ENCODE results near the gene PPP2R5C. TPM values are rescaled to one million over a fixed set of nuclear protein-coding genes. Genes with fewer than 3 reads are reported as not detected.
A peak's percentile ranks its signal among the peaks of the same experiment; 100 is the strongest.

Gene PPP2R5C
- total and polyA plus RNA-seq, 7 experiments from 2014 or later: 155 to 449 (median 382) TPM

DNA sequence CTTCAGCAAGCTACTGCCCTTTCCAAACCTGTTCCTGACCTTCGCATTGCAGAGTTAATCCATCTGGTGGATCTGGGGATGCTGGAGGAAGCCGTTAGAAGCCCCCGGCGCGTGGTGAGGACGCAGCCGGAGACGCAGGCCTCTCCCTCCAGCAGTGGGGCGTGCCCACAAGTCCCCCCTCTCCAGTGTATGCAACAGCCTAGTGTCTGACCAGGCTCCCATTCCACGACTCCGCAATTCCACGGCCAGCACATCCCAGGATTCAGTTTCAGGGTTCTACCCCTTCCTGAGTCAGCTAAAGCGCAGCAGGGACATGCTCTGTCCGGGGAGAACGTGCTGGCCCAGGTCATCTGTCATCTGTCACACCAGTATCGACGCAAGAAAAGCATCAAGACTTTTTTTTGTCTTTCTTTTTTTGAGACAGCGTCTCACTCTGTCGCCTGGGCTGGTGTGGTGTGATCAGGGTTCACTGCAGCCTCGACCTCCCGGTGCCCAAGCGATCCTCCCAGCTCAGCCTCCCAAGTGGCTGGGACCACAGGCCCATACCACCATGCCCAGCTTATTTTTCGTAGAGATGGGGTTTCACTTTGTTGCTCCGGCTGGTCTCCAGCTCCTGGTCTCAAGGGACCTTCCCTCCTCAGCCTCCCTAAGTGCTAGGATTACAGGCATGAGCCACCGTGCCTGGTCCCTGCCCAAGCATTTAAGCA lies 194.8 kb downstream of the PPP2R5C start:
- no peaks in the 10 kb centered on the region for H3K4me1 ChIP-seq (ENCODE audit: control insufficient read depth in 2 of 2, insufficient read depth in 2 of 2, low read length in 2 of 2)
- Mint-ChIP-seq H3K36me3 (no peaks in the 10 kb centered on the region), H3K27ac (no peak overlapping the region), H3K9me3 (peaks cover 0 to 1% (median 0%) of the 10 kb centered on the region in 11 donors), H3K4me1 (peaks cover 6 to 15% (median 13%) of the 10 kb centered on the region in 7 donors), H3K4me3 (no peak overlapping the region), H3K27me3 (peaks cover 0 to 2% (median 0%) of the 10 kb centered on the region in 5 donors)
- CTCF ChIA-PET: interaction anchor here (1.0 to 1.1 kb wide), 2 partner anchors 110 to 140 kb away, joined by 3 read pairs; no protein-coding TSS in a partner anchor
- no peak for DNase-seq
- H3K9me3 ChIP-seq (ENCODE audit: control insufficient read depth in 2 of 3, low read length in 3 of 3): no peaks in the 10 kb centered on the region
- H3K27me3 ChIP-seq (ENCODE audit: control insufficient read depth in 2 of 2, insufficient read depth in 2 of 2, low read length in 2 of 2): no peaks in the 10 kb centered on the region
- no peak for ATAC-seq
- H3K4me3 ChIP-seq (ENCODE audit: low read length): no peak overlapping the region
- H3K27ac ChIP-seq (ENCODE audit: low read depth, low read length): no peak overlapping the region
- intact Hi-C loops (cut with micrococcal nuclease): no loop called here
- H3K36me3 ChIP-seq (ENCODE audit: control insufficient read depth in 2 of 3, insufficient read depth in 3 of 3, low read length in 3 of 3): no peaks in the 10 kb centered on the region
- POLR2A ChIA-PET: interaction anchor here (0.6 kb wide), 1 partner anchor 358 kb away, joined by 3 read pairs; no protein-coding TSS in a partner anchor

DNA sequence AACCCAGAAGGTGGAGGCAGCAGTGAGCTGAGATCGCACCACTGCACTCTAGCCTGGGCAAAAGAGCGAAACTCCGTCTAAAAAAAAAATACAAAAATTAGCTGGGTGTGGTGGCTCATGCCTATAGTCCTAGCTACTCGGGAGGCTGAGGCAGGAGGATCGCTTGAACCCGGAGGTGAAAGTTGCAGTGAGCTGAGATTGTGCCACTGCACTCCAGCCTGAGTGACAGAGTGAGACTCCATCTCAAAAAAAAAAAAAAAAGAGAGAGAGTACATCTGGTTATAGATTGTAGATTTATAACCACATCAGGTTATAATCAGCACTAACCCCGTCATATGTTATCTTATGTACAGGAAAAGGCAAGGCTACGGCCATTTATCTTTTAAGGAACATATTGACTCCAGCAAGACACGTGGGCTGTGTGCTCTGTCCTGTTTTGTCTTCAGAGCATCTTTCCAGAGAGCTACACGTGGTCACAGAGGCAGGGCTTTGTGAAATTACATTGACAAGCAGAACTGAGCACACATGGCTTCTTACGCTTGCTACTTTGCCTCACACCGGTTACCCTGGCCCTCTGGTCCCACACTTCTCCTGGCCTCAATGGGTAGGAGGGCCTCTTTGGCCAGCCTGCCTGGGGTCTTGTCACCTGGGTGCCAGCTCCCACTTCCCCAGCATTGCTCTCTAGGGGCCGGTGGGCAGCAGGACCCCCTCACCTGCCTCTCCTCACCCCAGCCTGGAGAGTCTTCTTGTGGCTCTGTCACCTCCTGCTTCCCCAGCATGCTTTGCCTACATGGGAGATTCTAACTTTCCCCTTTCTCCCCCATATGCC lies 196.1 kb downstream of the PPP2R5C start:
- Mint-ChIP-seq H3K27ac (no peak overlapping the region), H3K36me3 (no peaks in the 10 kb centered on the region), H3K9me3 (peaks cover 0 to 1% (median 0%) of the 10 kb centered on the region in 11 donors), H3K4me1 (peaks cover 6 to 15% (median 15%) of the 10 kb centered on the region in 7 donors), H3K4me3 (no peak overlapping the region), H3K27me3 (peaks cover 0 to 2% (median 0%) of the 10 kb centered on the region in 5 donors)
- no peak overlapping the region for H3K4me3 ChIP-seq (ENCODE audit: low read length)
- no peaks in the 10 kb centered on the region for H3K27me3 ChIP-seq (ENCODE audit: control insufficient read depth in 2 of 2, insufficient read depth in 2 of 2, low read length in 2 of 2)
- DNase-seq (no peak), ATAC-seq (peak; percentile 36)
- H3K27ac ChIP-seq (ENCODE audit: low read depth, low read length): no peak overlapping the region
- H3K4me1 ChIP-seq (ENCODE audit: control insufficient read depth in 2 of 2, insufficient read depth in 2 of 2, low read length in 2 of 2): no peaks in the 10 kb centered on the region
- ChIA-PET CTCF (interaction anchor here (0.6 to 1.3 kb wide), 6 partner anchors 71 to 379 kb away, joined by 3 to 5 read pairs (median 4); no protein-coding TSS in a partner anchor), POLR2A (no interaction called here)
- intact Hi-C loops (cut with micrococcal nuclease): no loop called here
- no peaks in the 10 kb centered on the region for H3K9me3 ChIP-seq (ENCODE audit: control insufficient read depth in 2 of 3, low read length in 3 of 3)
- H3K36me3 ChIP-seq (ENCODE audit: control insufficient read depth in 2 of 3, insufficient read depth in 3 of 3, low read length in 3 of 3): no peaks in the 10 kb centered on the region

DNA sequence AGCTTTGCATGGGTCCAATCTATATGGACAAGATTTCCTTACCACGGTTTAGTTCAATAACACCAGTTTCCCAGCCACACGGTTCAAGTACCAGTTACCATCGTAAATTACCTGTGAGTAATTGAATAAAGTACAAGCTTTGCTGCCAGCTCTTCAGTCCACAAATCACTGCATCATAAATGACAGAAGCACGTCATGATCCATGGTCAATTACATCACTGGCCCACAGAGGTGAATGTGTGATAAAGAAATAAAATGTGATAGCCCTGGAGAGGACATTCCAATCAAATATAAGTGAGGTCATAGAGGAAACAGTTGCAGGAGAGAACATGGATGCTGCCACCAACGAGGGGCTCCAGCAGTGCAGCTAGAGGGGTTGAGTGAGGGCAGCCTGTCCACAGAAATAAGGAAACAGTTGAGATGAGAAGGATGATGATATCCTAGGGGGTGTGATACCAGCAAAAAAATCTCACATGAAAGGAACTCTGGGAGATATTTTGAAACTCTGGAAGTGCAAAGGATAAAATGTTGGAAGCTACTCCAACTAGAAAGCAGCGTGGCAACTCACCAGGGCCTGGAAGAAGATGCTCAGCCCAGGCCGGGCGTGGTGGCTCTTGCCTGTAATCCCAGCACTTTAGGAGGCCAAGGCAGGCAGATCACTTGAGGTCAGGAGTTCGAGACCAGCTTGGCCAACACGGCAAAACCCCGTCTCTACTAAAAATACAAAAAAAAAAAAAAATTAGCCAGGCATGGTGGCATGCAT lies 197.1 kb downstream of the PPP2R5C start:
- DNase-seq (no peak), ATAC-seq (no peak)
- CTCF ChIA-PET: interaction anchor here (0.7 to 0.9 kb wide), 3 partner anchors 19 to 362 kb away, joined by 3 to 5 read pairs (median 4); no protein-coding TSS in a partner anchor
- Mint-ChIP-seq H3K27me3 (peaks cover 0 to 2% (median 0%) of the 10 kb centered on the region in 5 donors), H3K9me3 (peaks cover 0 to 1% (median 0%) of the 10 kb centered on the region in 11 donors), H3K27ac (no peak overlapping the region), H3K4me1 (peaks cover 6 to 15% (median 14%) of the 10 kb centered on the region in 7 donors), H3K36me3 (no peaks in the 10 kb centered on the region), H3K4me3 (no peak overlapping the region)
- Histone ChIP-seq H3K4me1 (ENCODE audit: control insufficient read depth in 2 of 2, insufficient read depth in 2 of 2, low read length in 2 of 2) (no peaks in the 10 kb centered on the region), H3K4me3 (ENCODE audit: low read length) (no peak overlapping the region), H3K36me3 (ENCODE audit: control insufficient read depth in 2 of 3, insufficient read depth in 3 of 3, low read length in 3 of 3) (no peaks in the 10 kb centered on the region), H3K9me3 (ENCODE audit: control insufficient read depth in 2 of 3, low read length in 3 of 3) (no peaks in the 10 kb centered on the region), H3K27me3 (ENCODE audit: control insufficient read depth in 2 of 2, insufficient read depth in 2 of 2, low read length in 2 of 2) (no peaks in the 10 kb centered on the region), H3K27ac (ENCODE audit: low read depth, low read length) (no peak overlapping the region)
- POLR2A ChIA-PET: interaction anchor here (0.7 to 2.0 kb wide), 2 partner anchors 10 to 401 kb away, joined by 3 to 9 read pairs; no protein-coding TSS in a partner anchor
- intact Hi-C loops (cut with micrococcal nuclease): no loop called here

DNA sequence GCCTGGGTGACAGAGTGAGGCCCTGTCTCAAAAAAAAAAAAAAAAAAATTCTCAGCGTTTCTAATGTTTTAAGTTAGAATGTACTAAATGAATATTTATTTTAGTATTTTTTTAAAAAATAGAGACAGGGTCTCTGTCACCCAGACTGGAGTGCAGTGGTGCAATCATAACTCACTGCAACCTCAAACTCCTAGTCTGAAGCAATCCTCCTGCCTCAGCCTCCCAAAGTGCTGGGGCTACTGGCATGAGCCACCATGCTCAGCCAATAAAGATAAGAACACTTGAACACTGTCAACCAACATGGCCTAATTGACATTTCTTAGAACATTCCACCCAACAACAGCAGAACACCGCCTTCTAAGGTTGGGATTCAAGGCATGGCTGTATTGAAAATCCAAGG lies 197.8 kb downstream of the PPP2R5C start:
- H3K9me3 Mint-ChIP-seq: peaks cover 0 to 1% (median 0%) of the 10 kb centered on the region in 11 donors
- ChIA-PET POLR2A (interaction anchor here (0.8 to 2.0 kb wide), 2 partner anchors 11 to 189 kb away, joined by 3 to 9 read pairs; no protein-coding TSS in a partner anchor), CTCF (interaction anchor here (1.6 kb wide), 1 partner anchor 8 kb away, joined by 6 read pairs; no protein-coding TSS in a partner anchor)
- Histone ChIP-seq H3K36me3 (ENCODE audit: control insufficient read depth in 2 of 3, insufficient read depth in 3 of 3, low read length in 3 of 3) (no peaks in the 10 kb centered on the region), H3K27me3 (ENCODE audit: control insufficient read depth in 2 of 2, insufficient read depth in 2 of 2, low read length in 2 of 2) (no peaks in the 10 kb centered on the region), H3K4me1 (ENCODE audit: control insufficient read depth in 2 of 2, insufficient read depth in 2 of 2, low read length in 2 of 2) (peaks cover 4% of the 10 kb centered on the region in 2 donors), H3K27ac (ENCODE audit: low read depth, low read length) (no peak overlapping the region), H3K9me3 (ENCODE audit: control insufficient read depth in 2 of 3, low read length in 3 of 3) (no peaks in the 10 kb centered on the region), H3K4me3 (ENCODE audit: low read length) (no peak overlapping the region)
- H3K4me3 Mint-ChIP-seq: no peak overlapping the region
- ATAC-seq: no peak
- intact Hi-C loops (cut with micrococcal nuclease): no loop called here
- no peak overlapping the region for H3K27ac Mint-ChIP-seq
- DNase-seq: no peak
- H3K4me1 Mint-ChIP-seq: peaks cover 10 to 20% (median 19%) of the 10 kb centered on the region in 7 donors
- H3K27me3 Mint-ChIP-seq: peaks cover 0 to 2% (median 0%) of the 10 kb centered on the region in 5 donors
- H3K36me3 Mint-ChIP-seq: no peaks in the 10 kb centered on the region

DNA sequence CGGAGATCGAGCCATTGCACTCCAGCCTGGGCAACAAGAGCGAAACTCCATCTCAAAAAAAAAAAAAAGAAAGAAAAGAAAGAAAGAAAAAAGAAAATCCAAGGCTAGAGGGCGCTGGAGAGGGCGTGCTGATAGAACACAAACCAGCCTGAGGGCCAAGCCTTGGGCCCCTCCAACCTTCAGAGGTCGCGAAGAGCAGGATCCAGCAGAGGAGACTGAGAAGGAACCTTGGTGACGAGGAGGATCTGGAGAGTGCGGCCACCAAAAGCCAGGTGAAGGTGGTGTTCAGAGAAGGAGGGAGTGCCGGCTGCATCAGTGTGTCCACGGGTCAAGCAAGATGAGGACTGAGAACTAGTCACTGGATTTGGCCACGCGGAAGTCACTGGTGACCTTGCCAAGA lies 198.7 kb downstream of the PPP2R5C start:
- Mint-ChIP-seq H3K4me1 (peaks cover 10 to 21% (median 19%) of the 10 kb centered on the region in 7 donors), H3K4me3 (no peak overlapping the region), H3K27me3 (peaks cover 0 to 2% (median 0%) of the 10 kb centered on the region in 5 donors), H3K9me3 (no peaks in the 10 kb centered on the region), H3K27ac (peak overlapping the region in 3 of 9 donors; percentile 33 to 82 (median 54)), H3K36me3 (no peaks in the 10 kb centered on the region)
- Histone ChIP-seq H3K36me3 (ENCODE audit: control insufficient read depth in 2 of 3, insufficient read depth in 3 of 3, low read length in 3 of 3) (peaks cover 0 to 5% (median 0%) of the 10 kb centered on the region in 3 experiments), H3K4me3 (ENCODE audit: low read length) (no peak overlapping the region), H3K9me3 (ENCODE audit: control insufficient read depth in 2 of 3, low read length in 3 of 3) (no peaks in the 10 kb centered on the region), H3K4me1 (ENCODE audit: control insufficient read depth in 2 of 2, insufficient read depth in 2 of 2, low read length in 2 of 2) (peaks cover 4% of the 10 kb centered on the region in 2 donors), H3K27ac (ENCODE audit: low read depth, low read length) (no peak overlapping the region), H3K27me3 (ENCODE audit: control insufficient read depth in 2 of 2, insufficient read depth in 2 of 2, low read length in 2 of 2) (no peaks in the 10 kb centered on the region)
- DNase-seq (peak in 3 of 9 donors; percentile 21 to 29 (median 25)), ATAC-seq (no peak)
- CTCF ChIA-PET: interaction anchor here (0.7 to 2.6 kb wide), 7 partner anchors 9 to 1964 kb away, joined by 3 to 16 read pairs (median 4); no protein-coding TSS in a partner anchor
- intact Hi-C loops (cut with micrococcal nuclease): loop anchor here (2.0 to 5.0 kb wide), 4 partner anchors 177 to 557 kb away; partner anchors contain the start of genes PPP2R5C (in 1 of the 2) and WDR20 (in 1 of the 2)
- POLR2A ChIA-PET: interaction anchor here (0.8 to 2.0 kb wide), 2 partner anchors 12 to 190 kb away, joined by 3 to 9 read pairs; no protein-coding TSS in a partner anchor

Data from naive thymus-derived CD4-positive, alpha-beta T cell (primary cell).